Measurements from ENCODE around the gene C18orf63. TPM values are rescaled to one million over a fixed set of nuclear protein-coding genes. Genes with fewer than 3 reads are reported as not detected.

C18orf63 gene
- polyA plus RNA-seq, 2 donors, result not detected

GRCh38 chr18:74336656-74337055 lies 21.0 kb downstream of the C18orf63 start:
- Histone ChIP-seq H3K9me3 (ENCODE audit: control insufficient read depth in 2 of 2, insufficient read depth in 1 of 2, low read depth in 1 of 2, low read length in 1 of 2) (no peaks in the 10 kb centered on the region), H3K36me3 (ENCODE audit: control insufficient read depth in 2 of 2, insufficient read depth in 2 of 2, low read length in 1 of 2) (no peaks in the 10 kb centered on the region), H3K4me3 (ENCODE audit: low read depth in 1 of 2, low read length in 2 of 2) (no peak overlapping the region), H3K27me3 (ENCODE audit: control insufficient read depth in 1 of 2, insufficient read depth in 2 of 2, low read length in 2 of 2) (no peaks in the 10 kb centered on the region), H3K4me1 (ENCODE audit: control insufficient read depth in 2 of 2, insufficient read depth in 2 of 2, low read length in 1 of 2) (no peaks in the 10 kb centered on the region), H3K27ac (ENCODE audit: low read depth in 2 of 2, low read length in 1 of 2) (no peak overlapping the region)

GRCh38 chr18:74337155-74337911 lies 21.7 kb downstream of the C18orf63 start:
- H3K4me3 ChIP-seq (ENCODE audit: low read depth in 1 of 2, low read length in 2 of 2), result no peak overlapping the region
- no peaks in the 10 kb centered on the region for H3K27me3 ChIP-seq (ENCODE audit: control insufficient read depth in 1 of 2, insufficient read depth in 2 of 2, low read length in 2 of 2)
- WGBS, 2 donors, result 72 to 80% methylated on average over 5 of the region's 5 CpGs
- H3K36me3 ChIP-seq (ENCODE audit: control insufficient read depth in 2 of 2, insufficient read depth in 2 of 2, low read length in 1 of 2), result no peaks in the 10 kb centered on the region
- no peaks in the 10 kb centered on the region for H3K4me1 ChIP-seq (ENCODE audit: control insufficient read depth in 2 of 2, insufficient read depth in 2 of 2, low read length in 1 of 2)
- no peak overlapping the region for H3K27ac ChIP-seq (ENCODE audit: low read depth in 2 of 2, low read length in 1 of 2)
- H3K9me3 ChIP-seq (ENCODE audit: control insufficient read depth in 2 of 2, insufficient read depth in 1 of 2, low read depth in 1 of 2, low read length in 1 of 2), result no peaks in the 10 kb centered on the region

- Histone ChIP-seq H3K36me3 (ENCODE audit: control insufficient read depth in 2 of 2, insufficient read depth in 2 of 2, low read length in 1 of 2) (no peaks in the 10 kb centered on the region), H3K9me3 (ENCODE audit: control insufficient read depth in 2 of 2, insufficient read depth in 1 of 2, low read depth in 1 of 2, low read length in 1 of 2) (no peaks in the 10 kb centered on the region), H3K27me3 (ENCODE audit: control insufficient read depth in 1 of 2, insufficient read depth in 2 of 2, low read length in 2 of 2) (no peaks in the 10 kb centered on the region), H3K4me1 (ENCODE audit: control insufficient read depth in 2 of 2, insufficient read depth in 2 of 2, low read length in 1 of 2) (no peaks in the 10 kb centered on the region), H3K27ac (ENCODE audit: low read depth in 2 of 2, low read length in 1 of 2) (no peak overlapping the region), H3K4me3 (ENCODE audit: low read depth in 1 of 2, low read length in 2 of 2) (no peak overlapping the region)
- 91 to 100% methylated on average over 1 of the region's 1 CpG for WGBS, 2 donors
Observed at GRCh38 chr18:74337912-74338309, 22.3 kb downstream of the C18orf63 start.

GRCh38 chr18:74342416-74343043 lies 26.9 kb downstream of the C18orf63 start:
- no peak overlapping the region for H3K27ac ChIP-seq (ENCODE audit: low read depth in 2 of 2, low read length in 1 of 2)

GRCh38 chr18:74346206-74346605 lies 30.6 kb downstream of the C18orf63 start:
- Histone ChIP-seq H3K27ac (ENCODE audit: low read depth in 2 of 2, low read length in 1 of 2) (no peak overlapping the region), H3K4me1 (ENCODE audit: control insufficient read depth in 2 of 2, insufficient read depth in 2 of 2, low read length in 1 of 2) (no peaks in the 10 kb centered on the region), H3K4me3 (ENCODE audit: low read depth in 1 of 2, low read length in 2 of 2) (no peak overlapping the region), H3K9me3 (ENCODE audit: control insufficient read depth in 2 of 2, insufficient read depth in 1 of 2, low read depth in 1 of 2, low read length in 1 of 2) (no peaks in the 10 kb centered on the region), H3K36me3 (ENCODE audit: control insufficient read depth in 2 of 2, insufficient read depth in 2 of 2, low read length in 1 of 2) (no peaks in the 10 kb centered on the region), H3K27me3 (ENCODE audit: control insufficient read depth in 1 of 2, insufficient read depth in 2 of 2, low read length in 2 of 2) (no peaks in the 10 kb centered on the region)

More at GRCh38 chr18:74342416-74343043, 26.9 kb downstream of the C18orf63 start:
- H3K9me3 ChIP-seq (ENCODE audit: control insufficient read depth in 2 of 2, insufficient read depth in 1 of 2, low read depth in 1 of 2, low read length in 1 of 2), result no peaks in the 10 kb centered on the region
- WGBS, 2 donors, result 16 to 17% methylated on average over 4 of the region's 4 CpGs
- H3K4me1 ChIP-seq (ENCODE audit: control insufficient read depth in 2 of 2, insufficient read depth in 2 of 2, low read length in 1 of 2), result no peaks in the 10 kb centered on the region
- no peaks in the 10 kb centered on the region for H3K27me3 ChIP-seq (ENCODE audit: control insufficient read depth in 1 of 2, insufficient read depth in 2 of 2, low read length in 2 of 2)
- no peaks in the 10 kb centered on the region for H3K36me3 ChIP-seq (ENCODE audit: control insufficient read depth in 2 of 2, insufficient read depth in 2 of 2, low read length in 1 of 2)
- no peak overlapping the region for H3K4me3 ChIP-seq (ENCODE audit: low read depth in 1 of 2, low read length in 2 of 2)

- H3K4me1 ChIP-seq (ENCODE audit: control insufficient read depth in 2 of 2, insufficient read depth in 2 of 2, low read length in 1 of 2), result no peaks in the 10 kb centered on the region
- H3K27ac ChIP-seq (ENCODE audit: low read depth in 2 of 2, low read length in 1 of 2), result no peak overlapping the region
- H3K27me3 ChIP-seq (ENCODE audit: control insufficient read depth in 1 of 2, insufficient read depth in 2 of 2, low read length in 2 of 2), result no peaks in the 10 kb centered on the region
- H3K9me3 ChIP-seq (ENCODE audit: control insufficient read depth in 2 of 2, insufficient read depth in 1 of 2, low read depth in 1 of 2, low read length in 1 of 2), result no peaks in the 10 kb centered on the region
- no peaks in the 10 kb centered on the region for H3K36me3 ChIP-seq (ENCODE audit: control insufficient read depth in 2 of 2, insufficient read depth in 2 of 2, low read length in 1 of 2)
- no peak overlapping the region for H3K4me3 ChIP-seq (ENCODE audit: low read depth in 1 of 2, low read length in 2 of 2)
- WGBS, 2 donors, result 41 to 61% methylated on average over 2 of the region's 2 CpGs
Observed at GRCh38 chr18:74348581-74348980, 32.9 kb downstream of the C18orf63 start.

GRCh38 chr18:74351354-74351753 lies 35.7 kb downstream of the C18orf63 start:
- H3K27ac ChIP-seq (ENCODE audit: low read depth in 2 of 2, low read length in 1 of 2), result no peak overlapping the region
- H3K36me3 ChIP-seq (ENCODE audit: control insufficient read depth in 2 of 2, insufficient read depth in 2 of 2, low read length in 1 of 2), result no peaks in the 10 kb centered on the region
- WGBS, 2 donors, result 57 to 63% methylated on average over 1 of the region's 1 CpG
- no peak overlapping the region for H3K4me3 ChIP-seq (ENCODE audit: low read depth in 1 of 2, low read length in 2 of 2)
- H3K27me3 ChIP-seq (ENCODE audit: control insufficient read depth in 1 of 2, insufficient read depth in 2 of 2, low read length in 2 of 2), result no peaks in the 10 kb centered on the region
- no peaks in the 10 kb centered on the region for H3K9me3 ChIP-seq (ENCODE audit: control insufficient read depth in 2 of 2, insufficient read depth in 1 of 2, low read depth in 1 of 2, low read length in 1 of 2)
- no peaks in the 10 kb centered on the region for H3K4me1 ChIP-seq (ENCODE audit: control insufficient read depth in 2 of 2, insufficient read depth in 2 of 2, low read length in 1 of 2)

GRCh38 chr18:74353169-74353775 lies 37.6 kb downstream of the C18orf63 start:
- WGBS, 2 donors, result 70 to 78% methylated on average over 1 of the region's 1 CpG
- Histone ChIP-seq H3K9me3 (ENCODE audit: control insufficient read depth in 2 of 2, insufficient read depth in 1 of 2, low read depth in 1 of 2, low read length in 1 of 2) (no peaks in the 10 kb centered on the region), H3K4me3 (ENCODE audit: low read depth in 1 of 2, low read length in 2 of 2) (no peak overlapping the region), H3K4me1 (ENCODE audit: control insufficient read depth in 2 of 2, insufficient read depth in 2 of 2, low read length in 1 of 2) (no peaks in the 10 kb centered on the region), H3K27me3 (ENCODE audit: control insufficient read depth in 1 of 2, insufficient read depth in 2 of 2, low read length in 2 of 2) (no peaks in the 10 kb centered on the region), H3K27ac (ENCODE audit: low read depth in 2 of 2, low read length in 1 of 2) (no peak overlapping the region), H3K36me3 (ENCODE audit: control insufficient read depth in 2 of 2, insufficient read depth in 2 of 2, low read length in 1 of 2) (no peaks in the 10 kb centered on the region)

- H3K4me3 ChIP-seq (ENCODE audit: low read depth in 1 of 2, low read length in 2 of 2), result no peak overlapping the region
- no peaks in the 10 kb centered on the region for H3K4me1 ChIP-seq (ENCODE audit: control insufficient read depth in 2 of 2, insufficient read depth in 2 of 2, low read length in 1 of 2)
- 84 to 86% methylated on average over 1 of the region's 1 CpG for WGBS, 2 donors
- H3K27ac ChIP-seq (ENCODE audit: low read depth in 2 of 2, low read length in 1 of 2), result no peak overlapping the region
- H3K9me3 ChIP-seq (ENCODE audit: control insufficient read depth in 2 of 2, insufficient read depth in 1 of 2, low read depth in 1 of 2, low read length in 1 of 2), result no peaks in the 10 kb centered on the region
- no peaks in the 10 kb centered on the region for H3K27me3 ChIP-seq (ENCODE audit: control insufficient read depth in 1 of 2, insufficient read depth in 2 of 2, low read length in 2 of 2)
- no peaks in the 10 kb centered on the region for H3K36me3 ChIP-seq (ENCODE audit: control insufficient read depth in 2 of 2, insufficient read depth in 2 of 2, low read length in 1 of 2)
Observed at GRCh38 chr18:74356959-74357358, 41.3 kb downstream of the C18orf63 start.

Data from esophagus (tissue), 2 donors.